ENCODE measurements around the gene MAGEB6B.
"Not testable (repeated sequence)": the region's sequence is repeated elsewhere in the genome, so short reads cannot be mapped to it uniquely, and the experiment has no call there.

Gene MAGEB6B, protein sequence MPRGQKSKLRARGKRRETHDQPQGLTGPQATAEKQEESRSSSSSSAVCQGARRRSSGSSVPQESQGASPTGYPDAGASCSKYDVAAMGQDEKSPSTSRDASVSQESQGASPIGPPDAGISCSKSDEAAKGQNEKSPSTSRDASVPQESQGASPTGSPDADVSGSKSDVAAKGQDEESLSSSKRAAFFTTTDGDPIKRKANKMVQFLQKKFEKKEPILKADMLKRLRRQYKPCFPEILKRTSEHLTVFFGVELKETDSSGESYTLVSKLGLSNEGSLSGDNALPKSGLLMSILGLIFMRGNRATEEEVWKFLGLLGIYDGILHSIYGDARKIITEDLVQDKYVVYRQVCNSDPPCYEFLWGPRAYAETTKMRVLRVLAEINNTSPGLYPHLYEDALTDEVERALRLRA

DNA sequence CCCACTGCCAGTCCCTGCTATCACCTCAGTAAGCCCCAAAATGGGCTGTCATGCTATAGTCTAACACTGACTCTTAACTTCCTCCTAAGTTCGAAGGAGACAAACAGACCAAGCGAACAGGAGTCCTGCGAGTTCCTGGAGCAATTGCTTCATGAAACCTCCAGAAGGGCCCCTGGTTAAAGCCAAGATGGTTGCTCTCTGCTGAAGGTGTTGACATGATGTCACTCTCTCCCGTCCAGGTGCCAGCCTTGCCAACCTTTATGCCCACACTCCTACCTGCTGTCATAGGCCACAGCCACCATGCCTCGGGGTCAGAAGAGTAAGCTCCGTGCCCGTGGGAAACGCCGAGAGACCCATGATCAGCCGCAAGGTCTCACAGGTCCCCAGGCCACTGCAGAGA lies at the start of gene MAGEB6B:
MAGEB6B (plus strand) TSS at position 301 of the 400 bp plus-strand sequence; CDS start at position 301, 0 bp downstream.
- no peak for DNase-seq (ENCODE audit: low spot score)

DNA sequence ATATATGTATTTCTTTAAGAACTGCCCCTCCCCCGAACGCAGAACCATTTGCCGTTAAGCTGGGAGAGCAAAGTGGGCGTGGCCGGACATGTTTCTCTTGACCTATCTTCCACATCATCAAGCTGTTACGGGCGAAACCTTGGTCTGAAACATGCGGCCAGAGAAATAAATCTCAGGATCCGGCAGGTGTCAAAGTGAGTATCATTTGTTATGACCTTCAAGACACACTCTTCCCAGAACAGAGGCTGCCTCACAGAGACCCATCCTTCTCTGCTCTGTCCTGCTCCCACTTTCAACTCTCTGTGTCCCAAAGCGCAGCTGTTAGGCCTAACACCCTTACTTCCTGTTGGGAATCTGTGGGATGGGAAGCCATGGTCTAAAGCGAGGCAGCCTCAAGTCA lies 22.1 kb upstream of the MAGEB6B start, which contains the start of gene MAGEB18:
MAGEB18 (plus strand) TSS at position 70 of the 400 bp plus-strand sequence. CDS start 643 bp downstream, outside the sequence.
- DNase-seq (ENCODE audit: low spot score) = no peak

DNA sequence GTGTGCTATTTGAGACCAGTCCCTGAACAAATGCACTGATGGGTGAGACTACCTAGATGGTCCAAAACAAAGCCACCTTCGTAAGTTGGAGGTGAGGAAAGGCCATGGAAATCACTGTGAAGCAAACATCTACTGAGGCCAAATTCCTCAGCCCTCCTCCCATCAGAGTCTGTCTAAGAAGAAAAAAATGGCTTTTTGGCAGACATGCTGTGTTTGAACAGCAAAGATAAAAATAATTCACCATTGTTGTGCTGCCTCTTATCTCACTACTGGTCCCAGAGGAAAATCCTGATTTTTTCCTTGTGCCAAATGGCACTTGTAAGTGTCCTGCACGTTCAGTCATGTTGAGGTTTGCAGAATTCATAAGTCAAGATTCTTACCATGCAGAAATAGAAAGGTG lies 14.4 kb upstream of the MAGEB6B start:
- no peak for DNase-seq (ENCODE audit: low spot score)

DNA sequence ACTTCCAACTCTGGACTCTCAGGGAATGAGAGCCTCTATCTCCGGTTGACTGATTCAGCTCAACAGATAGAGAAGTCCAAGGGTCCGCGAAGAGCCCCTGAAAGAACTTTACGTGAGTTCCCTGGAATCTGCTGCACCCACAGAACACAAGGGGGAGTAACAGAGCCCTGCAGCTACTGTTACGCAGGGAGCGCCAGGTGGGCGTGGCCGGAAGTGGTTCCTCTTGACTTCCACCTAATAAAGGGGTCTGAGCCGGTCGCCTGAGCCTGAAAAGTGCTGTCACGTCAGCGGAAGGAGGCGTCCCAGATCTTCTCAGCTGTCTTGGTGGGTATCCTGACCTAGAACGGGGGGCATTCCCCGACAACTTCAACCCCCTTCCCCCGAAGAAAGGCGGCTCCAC lies 31.8 kb downstream of the MAGEB6B start, which contains the start of gene MAGEB6:
MAGEB6 (plus strand) TSS at position 237 of the 400 bp plus-strand sequence. CDS start 1,407 bp downstream, outside the sequence.
- no peak for DNase-seq (ENCODE audit: low spot score)

DNA sequence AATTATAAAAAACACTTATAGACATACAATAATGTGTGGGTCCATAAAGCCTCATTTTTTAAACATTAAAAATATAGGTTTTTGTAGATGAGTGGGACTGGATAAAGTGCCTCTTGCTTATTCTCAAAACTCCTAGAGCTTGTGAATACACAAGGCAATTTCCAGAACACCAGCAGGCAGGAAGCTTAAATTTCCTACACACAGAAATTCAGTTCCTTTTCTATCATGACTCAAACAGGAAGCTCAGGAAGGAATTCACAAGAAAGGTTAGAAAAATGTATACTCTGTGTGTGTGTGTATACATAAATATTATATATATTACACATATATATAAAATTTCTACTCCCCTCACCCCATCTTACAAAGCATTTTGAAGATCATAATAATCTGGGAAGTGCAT lies 43.2 kb downstream of the MAGEB6B start:
- DNase-seq (ENCODE audit: low spot score) = no peak

DNA sequence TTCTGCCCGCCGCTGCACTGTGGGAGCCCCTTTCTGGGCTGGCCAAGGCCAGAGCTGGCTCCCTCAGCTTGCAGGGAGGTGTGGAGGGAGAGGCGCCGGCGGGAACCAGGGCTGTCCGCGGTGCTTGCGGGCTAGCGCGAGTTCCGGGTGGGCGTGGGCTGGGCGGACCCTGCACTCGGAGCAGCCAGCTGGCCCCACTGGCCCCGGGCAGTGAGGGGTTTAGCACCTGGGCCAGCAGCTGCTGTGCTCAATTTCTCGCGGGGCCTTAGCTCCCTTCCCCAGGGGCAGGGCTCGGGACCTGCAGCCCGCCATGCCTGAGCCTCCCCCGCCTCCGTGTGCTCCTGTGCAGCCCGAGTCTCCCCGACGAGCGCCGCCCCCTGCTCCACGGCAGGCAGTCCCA lies 44.3 kb downstream of the MAGEB6B start:
- DNase-seq (ENCODE audit: low spot score) = not testable (repeated sequence)

DNA sequence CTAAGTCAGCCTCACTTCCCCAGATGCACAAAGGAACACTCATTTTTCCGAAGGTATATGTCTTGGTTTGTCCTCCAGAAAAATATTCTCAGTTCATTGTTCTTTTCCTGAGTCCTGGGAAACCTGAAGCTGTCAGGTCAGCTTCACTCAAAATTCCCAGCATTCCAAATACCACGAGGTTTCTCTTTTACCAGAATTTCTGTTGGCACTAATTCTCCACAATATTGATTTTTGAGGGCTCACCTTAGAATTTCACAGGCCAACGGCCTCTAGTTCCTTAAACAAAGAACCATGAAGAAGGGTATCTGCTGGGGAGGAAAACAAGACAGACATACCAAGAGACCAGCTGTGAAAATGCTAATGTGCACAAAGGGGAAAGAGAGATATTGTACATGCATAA lies 47.6 kb downstream of the MAGEB6B start:
- no peak for DNase-seq (ENCODE audit: low spot score)
